Stimulated activated CD8-positive, alpha-beta memory T cell treated with anti-CD3 and anti-CD28 coated beads, Interleukin-2, amount 100 ng/mL, for 48 hours (primary cell): ENCODE results near the gene SAMD4A.

Experiments used
- DNase-seq, 2 donors: peaks; one replicate each; pipeline ENCODE4 v3.0.0-alpha.2; 2020; ENCODE audit warnings: low read depth in 2 of 2

SAMD4A gene

DNA sequence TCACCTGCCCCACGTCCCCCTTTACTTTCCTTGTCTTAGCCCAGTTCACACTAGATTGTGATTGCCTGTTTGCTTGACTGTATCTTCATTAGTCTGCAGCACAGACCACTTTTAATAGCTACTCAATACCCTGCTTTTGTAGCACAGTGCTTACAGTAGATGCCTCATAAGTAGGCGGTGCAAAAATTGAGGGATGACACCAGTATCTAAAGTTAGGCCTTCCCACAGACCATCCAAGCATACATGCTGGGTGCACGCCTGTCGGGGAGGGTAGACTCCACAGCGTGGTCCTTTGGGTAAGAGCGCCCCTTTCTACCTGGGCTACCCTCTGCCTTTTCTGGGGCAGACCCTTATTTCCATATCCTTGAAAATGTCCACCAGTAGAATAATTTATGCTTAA is 194.9 kb downstream of the SAMD4A start:
- no peak for DNase-seq

DNA sequence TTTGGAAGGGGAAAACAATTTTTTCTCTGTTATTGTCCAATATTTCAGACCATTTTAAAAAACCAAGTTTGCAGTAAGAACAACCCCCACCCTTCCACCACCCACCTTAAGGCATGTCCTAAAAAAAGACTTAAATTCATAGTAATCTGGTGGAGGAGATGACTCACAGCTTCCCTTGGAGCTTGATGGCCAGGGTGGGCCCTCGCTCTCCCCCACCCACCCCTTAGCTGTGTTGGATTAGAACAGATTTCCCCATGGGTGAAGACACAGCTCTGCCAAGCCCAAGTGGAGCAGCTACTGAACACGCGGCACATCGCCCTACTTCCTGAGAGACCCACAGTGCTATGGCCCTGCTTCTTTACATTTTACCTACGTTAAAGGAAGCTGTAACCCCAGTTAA is 195.4 kb downstream of the SAMD4A start:
- DNase-seq, result no peak

DNA sequence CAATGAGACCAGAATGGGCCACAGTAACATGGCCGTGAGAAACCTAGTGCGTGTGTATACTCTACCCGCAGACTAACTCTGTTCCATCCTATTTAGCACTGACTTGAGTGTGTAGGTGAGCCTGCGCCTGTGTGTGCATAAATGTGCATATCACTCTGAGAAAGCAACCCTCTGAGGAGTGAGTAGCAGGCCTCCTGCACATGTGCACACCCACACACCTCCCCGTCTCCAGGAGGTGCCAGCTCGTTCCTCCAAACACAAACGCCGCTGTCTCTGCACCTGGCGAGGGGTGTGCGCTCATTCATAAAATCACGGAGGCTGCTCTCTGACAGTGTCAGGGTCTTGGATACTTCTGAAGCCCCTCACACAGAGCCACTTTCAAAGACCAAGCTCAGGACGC is 196.8 kb downstream of the SAMD4A start:
- no peak for DNase-seq

DNA sequence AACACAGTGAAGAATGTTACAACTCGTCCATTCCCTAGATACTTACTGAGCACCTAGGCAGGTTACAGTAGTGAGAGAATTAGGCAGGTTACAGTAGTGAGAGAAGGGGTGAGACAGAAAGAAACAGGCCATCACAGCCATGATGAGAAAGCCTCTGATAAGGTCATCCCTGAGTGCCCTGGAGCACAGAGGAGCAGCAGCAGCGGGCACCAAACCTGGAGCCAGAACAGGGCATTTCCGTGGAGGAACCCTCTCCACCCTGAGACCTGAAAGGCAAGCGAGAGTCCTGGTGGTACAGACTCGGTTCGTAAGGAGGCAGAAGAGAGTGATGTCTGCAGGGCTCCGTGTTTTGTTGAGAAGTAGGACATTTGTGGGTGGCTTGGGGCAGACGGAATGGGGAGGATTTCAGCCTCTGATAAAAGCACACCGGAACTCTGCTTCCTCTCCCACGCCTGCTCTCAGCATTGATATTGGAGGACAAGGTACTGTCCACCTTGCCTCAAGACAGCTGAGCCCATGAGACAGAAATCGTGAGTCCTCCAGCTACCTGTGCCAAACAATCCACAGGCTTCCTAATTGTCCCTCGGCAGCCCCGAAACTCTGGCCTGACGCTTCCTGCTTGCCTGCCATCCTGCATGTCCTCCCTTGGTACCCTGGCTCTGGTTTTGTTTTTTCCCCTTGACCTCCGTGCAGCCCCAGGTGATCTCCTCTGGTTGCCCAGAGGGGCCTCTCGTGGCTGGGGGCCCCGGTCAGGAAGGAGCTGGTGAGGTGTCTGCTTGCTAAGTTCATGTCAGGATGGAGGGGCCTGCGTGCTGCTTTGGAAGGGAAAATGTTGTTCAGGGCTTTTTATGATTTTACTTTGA is 199.6 kb downstream of the SAMD4A start:
- DNase-seq, result no peak

DNA sequence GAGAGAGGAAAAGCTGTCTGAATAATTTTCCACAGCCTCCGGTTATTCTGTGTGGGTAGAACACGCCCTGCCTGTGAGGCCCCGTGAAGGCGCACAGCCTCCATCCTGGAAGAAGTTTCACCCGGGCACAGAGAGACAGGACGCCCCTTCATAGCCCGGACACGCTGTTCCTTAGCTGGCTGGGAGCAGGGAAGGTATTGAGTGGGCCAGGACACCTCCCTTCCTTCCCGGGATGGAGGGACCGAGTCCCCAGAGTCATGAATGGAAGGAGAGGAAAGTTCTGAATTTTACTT is 200.2 kb downstream of the SAMD4A start:
- no peak for DNase-seq

DNA sequence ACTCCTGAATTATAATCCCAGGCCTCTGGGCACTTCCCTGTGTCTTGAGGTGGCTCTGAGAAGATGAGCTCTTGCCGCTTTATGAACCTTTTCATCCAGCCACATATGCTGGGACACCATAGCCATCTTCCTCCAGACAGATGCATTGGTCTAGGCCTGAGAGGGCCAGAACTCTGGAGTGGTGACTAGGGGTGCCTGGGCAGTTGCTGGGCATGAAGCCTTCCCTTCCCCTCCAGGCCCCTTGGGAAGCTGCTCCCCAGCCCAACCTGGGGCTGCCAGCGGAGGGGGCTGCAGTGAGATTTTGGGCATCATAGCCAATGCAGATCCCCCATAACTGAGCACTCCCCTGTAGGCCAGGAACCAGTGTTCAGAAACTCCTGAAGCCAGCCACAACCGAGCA is 200.5 kb downstream of the SAMD4A start:
- no peak for DNase-seq

DNA sequence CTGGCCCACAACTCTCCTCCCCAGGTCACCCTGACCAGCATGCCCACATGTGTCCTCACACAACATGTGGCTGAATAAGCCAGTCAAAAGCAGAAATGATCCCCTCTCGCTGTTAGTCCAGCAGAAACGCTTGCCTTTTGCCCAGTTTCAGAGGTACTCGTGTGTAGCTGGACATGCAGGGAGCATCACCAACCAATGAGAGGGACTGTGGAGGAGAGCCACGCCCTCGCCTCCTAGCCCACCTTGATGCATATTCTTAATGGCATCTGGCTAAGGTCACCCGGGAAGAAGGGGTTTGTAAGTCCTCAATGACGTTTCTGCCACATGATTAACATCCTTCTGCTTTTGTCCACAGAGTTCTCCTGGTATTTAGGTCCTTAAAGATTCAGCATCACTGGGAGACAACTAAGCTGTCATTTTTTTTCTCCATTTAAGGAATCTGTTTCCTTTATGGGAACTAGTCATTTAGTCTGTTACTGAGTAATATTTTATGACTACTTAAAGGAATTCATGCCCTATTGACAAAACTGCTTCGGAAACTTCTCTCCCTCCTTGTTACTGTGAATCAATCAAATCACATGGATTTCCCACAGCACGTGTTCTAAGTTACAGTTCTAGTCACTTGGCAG is 201.7 kb downstream of the SAMD4A start:
- no peak for DNase-seq

DNA sequence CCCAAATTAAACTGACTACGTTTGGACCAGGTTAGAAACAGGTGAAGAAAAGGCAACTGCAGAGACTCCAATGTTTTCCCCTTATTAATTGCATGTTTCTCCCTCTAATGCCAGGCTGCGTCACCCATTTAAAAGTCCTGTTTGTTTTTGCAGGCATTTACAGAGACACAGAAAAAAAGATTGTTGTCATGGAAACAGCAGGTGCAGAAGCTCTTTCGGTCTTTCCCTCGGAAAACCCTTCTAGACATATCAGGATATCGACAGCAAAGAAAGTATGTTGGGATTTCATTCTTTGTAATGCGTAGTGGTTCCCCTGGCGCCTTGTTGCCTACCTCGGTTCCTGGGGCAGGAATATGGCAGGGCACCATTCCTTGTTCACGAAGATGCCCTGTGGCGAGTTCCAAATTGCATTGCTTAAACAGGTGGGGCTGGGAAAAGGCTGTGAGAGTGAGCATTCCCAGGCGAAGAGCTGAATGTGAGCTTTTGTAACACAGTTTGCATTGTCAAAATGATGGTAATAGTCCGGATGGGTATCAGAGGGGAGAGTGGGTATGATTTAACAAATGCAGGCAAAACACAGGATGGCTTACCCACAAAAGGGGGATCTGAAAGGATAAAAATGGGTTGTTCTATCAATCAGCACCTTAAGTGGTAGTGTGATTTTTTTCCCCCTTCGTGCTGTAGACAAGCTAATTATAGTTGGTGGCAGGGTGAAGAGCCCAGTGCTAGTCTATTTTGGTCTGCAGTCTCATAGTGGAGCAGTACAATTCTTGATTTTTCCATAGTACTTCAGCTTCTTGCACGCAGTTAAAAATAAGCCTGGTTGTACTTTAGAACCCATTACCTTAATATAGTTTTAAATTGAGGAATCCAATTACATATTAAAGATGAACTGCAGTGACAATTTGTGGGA is 203.3 kb downstream of the SAMD4A start:
- DNase-seq, result no peak

DNA sequence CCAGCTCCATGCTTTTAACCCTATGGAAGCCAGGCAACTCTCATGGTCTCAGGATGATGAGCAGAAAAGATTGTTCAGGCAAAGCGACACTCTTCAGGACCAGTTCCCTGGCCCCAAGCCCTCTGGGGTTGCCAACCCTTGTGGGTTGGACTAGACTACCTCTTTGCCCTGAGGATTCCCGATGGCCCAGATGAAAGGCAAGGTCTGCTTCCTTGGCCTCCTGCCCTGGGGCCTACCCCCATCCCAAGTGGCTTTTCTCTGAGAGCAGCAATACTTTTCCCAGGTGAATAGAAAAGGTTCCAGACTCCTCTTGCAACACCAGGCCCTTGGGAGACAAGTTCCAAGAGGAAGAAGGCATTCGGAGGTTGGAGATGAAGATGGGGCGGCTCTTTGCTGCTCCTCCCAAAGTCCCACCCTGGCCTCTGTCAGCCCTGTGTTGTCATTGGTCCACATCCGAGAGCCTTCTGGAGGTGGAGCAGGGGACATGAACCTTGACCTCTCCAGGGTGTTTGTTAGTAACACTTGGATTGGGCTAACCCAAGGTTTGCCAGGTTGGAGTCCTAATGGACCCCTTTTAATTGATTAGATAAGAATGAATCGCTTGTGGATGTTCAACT is 204.6 kb downstream of the SAMD4A start:
- DNase-seq, result no peak

DNA sequence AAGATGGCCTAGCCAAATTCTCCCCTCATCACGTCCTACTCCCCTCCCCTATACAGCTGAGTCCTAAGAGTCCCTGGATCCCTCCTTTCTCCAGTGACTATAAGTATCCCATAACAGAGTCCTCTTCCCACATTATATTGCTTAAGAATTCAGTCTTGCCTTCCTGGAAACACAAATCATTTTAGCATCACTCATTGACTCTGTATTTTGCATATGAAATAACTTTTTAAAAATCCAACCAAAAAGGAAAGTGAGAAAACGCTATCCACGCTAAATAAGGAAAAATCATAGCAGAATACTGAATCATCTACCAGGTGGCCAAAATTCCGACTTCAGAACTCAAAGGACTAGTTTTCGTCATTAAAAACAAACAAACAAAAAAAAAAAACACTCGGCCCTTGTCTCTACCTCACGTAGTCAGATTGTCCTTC is 205.5 kb downstream of the SAMD4A start:
- no peak for DNase-seq

DNA sequence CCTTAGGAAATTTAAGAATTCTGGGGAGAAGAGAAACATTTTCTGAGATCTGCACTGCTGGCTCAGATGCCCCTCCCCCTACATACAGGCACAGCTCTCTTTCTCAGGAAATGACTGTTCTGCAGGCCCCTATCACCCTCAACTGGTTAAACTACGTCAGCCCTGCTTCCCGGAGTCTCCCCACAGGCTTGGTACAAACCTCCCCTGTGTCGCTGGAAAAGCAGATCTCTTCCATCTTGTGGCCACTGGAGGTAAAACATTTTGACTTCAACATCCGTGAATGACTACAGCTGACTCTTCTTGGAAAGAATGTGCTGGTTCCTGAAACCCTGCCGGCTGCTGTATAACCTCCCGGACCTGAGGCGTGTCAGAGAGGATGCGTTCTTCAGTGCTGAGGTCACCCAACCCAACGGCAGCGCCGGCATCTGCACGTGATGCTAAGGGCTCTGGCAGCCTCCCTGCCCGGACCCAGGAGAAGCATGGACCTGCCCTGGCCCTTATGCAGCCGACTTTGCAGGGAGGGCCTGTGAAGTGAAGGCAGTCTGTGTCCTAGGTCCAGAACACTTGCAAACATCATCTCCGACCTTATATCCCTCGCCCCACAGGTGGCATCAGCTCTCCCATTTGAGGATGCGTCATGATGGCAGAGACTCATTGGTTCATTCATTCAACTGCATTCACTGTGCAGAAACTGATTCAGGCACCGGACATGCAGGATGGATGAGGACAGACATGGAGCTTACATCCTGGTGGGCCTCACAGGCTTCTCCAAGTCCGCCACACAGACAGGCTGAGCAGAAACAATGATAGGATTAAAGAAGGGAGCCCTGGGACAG is 206.5 kb downstream of the SAMD4A start:
- peak; percentile 60 to 73 for DNase-seq

DNA sequence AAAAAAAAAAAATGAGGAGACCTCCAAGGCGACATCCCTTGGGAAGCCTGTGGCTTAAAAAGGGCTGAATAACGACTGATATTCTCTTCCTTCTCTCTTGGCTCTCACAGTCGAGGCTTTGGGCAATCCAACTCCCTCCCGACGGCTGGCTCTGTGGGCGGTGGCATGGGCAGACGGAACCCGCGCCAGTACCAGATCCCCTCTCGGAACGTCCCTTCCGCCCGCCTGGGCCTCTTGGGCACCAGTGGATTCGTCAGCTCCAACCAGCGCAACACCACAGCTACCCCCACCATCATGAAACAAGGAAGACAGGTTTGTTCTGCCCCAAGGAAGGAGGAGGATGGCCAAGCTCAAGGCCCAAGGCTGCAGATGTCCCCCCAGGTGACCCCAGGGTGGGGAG is 207.9 kb downstream of the SAMD4A start:
- no peak for DNase-seq

DNA sequence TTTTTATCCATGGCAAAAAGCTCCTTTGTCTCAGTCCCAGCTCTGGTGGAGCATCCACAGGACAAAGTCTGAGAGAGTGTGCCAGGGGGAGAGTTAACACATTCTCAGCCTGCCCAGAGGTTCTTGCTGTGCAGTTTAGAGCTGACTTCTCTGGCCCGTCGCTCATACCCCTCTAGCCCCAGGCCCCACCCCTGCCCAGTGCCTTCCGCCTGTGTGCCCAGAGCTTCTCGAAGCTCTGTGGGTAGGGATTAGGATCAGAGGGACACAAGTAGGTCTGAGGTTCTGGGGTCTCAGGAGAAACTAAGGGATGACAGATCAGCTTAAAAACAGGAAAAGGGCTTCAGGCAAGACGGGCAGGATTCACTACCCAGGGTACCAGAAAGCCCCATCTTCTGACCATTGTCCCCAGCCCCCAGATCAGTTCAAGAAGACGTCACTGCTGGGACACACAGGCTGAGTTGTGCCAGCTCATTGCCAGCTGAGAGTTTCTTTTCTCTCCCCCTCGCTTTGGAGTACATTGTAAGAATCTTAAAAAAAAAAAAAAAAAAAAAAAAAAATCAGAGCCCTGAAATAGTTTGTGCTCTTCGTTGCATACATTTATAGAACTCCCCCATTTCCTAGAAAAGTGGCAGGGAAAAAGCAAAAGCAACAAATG is 208.7 kb downstream of the SAMD4A start:
- no peak for DNase-seq

DNA sequence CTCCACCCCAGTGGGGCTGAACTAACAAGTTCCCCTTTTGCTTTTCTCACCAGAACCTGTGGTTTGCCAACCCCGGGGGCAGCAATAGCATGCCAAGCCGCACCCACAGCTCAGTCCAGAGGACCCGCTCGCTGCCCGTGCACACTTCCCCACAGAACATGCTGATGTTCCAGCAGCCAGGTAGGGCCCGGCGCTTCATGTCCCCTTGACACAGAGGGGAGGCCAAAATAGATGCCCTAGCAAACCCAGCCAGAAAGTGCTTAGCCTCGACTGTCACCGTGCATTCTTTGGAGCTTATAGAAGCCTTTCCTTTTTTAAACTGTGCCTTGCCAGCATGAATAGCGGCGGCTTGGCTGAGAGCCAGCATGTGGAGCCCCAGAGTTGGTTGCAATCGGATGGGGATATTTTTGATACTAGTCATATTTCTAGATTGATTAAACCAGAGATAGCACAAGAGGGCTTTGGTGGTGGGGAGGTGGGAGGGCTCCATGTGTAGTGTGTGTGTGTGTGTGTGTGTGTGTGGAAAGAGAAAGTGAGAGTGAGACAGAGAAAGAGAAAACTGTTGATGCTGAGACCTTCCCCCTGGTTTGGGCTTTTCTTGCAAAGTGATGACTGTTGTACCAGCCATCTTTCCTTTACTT is 209.6 kb downstream of the SAMD4A start:
- DNase-seq, result peak; percentile 68 to 75

DNA sequence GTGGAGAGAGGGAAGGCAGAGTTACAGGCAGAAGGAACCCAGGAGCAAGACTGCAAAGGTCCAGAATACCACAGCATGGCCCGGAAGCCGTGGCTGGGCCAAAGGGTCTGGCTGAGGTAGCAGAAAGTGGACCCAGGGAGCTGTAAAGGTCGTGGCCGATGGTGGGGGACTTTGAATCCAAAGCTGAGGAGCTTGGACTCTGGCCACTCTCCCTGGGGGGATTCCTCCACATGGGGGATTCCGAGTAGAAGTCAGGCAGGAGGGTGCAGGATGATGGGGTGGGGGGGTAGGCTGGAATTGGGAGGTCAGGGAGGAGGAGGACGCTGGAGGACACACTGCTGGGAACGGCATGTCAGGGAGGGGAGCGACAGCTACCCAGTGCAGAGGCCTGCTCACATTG is 210.5 kb downstream of the SAMD4A start:
- no peak for DNase-seq

DNA sequence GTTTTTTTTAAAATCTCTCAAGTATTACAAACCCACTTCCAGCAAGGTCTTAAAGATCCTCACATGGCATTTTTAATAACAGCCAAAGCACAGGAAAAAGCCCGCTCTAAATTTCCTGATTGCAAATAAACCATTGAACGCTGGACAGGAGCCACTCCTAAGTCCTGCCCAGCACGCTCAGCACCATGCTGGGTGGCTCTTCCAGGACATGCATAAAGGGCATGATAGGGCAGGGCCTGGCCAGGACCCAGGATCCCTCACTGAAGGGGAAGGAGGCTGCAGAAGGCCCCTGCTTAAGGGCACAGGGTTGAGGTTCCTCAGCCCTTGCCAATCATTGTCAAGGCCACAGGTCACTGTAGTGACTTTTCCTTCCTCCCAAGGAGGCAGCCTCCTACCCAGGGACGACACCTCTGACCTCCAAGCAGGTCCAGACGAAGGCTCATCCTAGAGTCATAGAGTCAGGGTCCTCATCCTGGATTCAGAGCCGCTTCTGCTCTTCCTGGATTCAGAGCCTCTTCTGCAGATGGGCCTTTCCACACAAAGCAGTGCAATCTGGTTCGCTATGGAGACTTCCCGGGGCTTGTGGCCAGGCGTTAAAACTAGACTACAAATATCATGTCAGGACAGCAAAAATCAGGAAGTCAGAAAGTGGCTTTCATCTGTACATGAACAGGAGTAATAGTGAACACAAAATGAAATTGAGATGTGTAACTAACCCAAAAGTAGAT is 211.9 kb downstream of the SAMD4A start:
- no peak for DNase-seq

DNA sequence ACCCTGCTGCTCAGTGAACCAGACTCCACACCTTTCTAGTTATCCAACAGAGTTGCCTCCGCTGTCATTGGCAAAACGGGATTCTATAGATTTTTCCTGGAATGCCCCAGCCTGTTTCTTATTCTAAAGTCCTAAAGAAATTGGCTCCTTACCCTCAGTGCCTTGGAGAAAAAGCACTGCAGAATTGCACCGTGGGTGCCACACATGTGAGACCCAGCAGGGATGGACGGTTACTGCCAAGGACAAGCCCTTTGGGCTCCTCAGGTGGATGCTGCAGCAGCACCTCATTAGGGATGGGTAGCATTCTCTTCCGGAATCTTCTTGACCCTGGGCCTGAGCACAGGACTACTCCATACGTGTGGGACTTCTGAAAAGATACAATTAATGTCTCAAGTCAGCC is 214.2 kb downstream of the SAMD4A start:
- no peak for DNase-seq

DNA sequence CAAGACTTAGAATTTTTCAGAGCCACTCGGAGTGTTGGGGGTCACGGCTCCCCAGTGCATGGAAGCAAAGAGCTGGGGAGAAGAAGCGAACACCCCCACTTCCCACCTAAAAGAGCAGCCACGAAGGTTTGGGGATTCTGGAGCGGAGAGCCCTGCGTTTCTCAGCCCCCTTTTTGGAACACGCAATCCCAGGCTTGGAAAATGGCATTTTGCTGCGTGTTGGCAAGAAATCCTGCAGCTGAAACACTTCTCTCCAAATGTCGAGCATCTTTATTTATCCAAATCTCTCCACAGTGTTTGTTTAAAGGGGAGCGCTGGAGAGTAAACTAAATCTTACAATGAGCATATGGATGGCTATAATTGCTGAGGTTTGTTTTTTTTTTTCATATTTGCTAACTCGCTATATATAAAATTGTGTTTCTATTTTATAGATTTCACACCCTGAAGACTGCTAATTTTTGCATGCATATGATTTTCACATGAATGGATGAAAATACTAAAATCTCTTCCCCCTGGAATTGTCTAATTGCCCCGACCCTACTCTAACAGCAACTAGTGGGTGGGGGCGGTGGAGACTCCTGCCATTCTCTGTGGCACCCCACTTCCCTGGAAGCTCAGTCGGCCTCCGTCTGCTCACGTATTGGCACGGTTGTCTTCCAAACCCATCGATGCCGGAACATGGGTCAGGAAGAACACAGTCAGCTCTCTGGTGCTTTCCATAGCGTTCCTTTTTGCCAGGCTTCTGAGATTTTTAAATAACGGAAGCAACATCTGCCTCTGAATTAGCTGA is 215.2 kb downstream of the SAMD4A start:
- DNase-seq, result no peak
